RWPE2 (cell line): ENCODE results near the gene GDAP1L1.
A peak's percentile ranks its signal among the peaks of the same experiment; 100 is the strongest.
"Not testable (repeated sequence)": the region's sequence is repeated elsewhere in the genome, so short reads cannot be mapped to it uniquely, and the experiment has no call there.

Experiments used
- ATAC-seq: fragments of 200-7000 bp; cut with Tn5 transposase; 3 replicates; pipeline ENCODE4 v1.9.1; 2021; ENCODE audit warnings: low read depth
- DNase-seq: peaks from one replicate; pipeline ENCODE4 v3.0.0-alpha.2; 2020; ENCODE audit warnings: low spot score
- H3K27ac ChIP-seq: fragments of 450-650 bp; 2 replicates; pipeline ENCODE4 v1.5.1; 2017; ENCODE audit warnings: mild to moderate bottlenecking; ENCODE audit not compliant: poor library complexity, severe bottlenecking
- H3K27me3 ChIP-seq: fragments of 250-450 bp; sonication (Bioruptor Pico); 2 replicates; pipeline ENCODE4 v1.5.1; 2021; ENCODE audit warnings: mild to moderate bottlenecking, moderate library complexity; ENCODE audit not compliant: insufficient read depth, poor library complexity, severe bottlenecking
- H3K36me3 ChIP-seq: fragments of 250-450 bp; sonication (Bioruptor Pico); 2 replicates; pipeline ENCODE4 v1.5.1; 2020; ENCODE audit warnings: low read depth, mild to moderate bottlenecking, moderate library complexity
- H3K4me1 ChIP-seq: fragments of 250-450 bp; sonication (Bioruptor Pico); 2 replicates; pipeline ENCODE4 v1.5.1; 2021; ENCODE audit warnings: mild to moderate bottlenecking, moderate library complexity; ENCODE audit not compliant: insufficient read depth, poor library complexity, severe bottlenecking
- H3K4me3 ChIP-seq: fragments of 250-450 bp; sonication (Bioruptor Pico); 2 replicates; pipeline ENCODE4 v1.5.1; 2021; ENCODE audit warnings: mild to moderate bottlenecking, moderate library complexity; ENCODE audit not compliant: severe bottlenecking
- H3K9me3 ChIP-seq: fragments of 250-450 bp; sonication (Bioruptor Pico); 2 replicates; pipeline ENCODE4 v1.5.1; 2021; ENCODE audit warnings: mild to moderate bottlenecking, moderate library complexity; ENCODE audit not compliant: severe bottlenecking
- CTCF ChIP-seq: fragments of 450-650 bp; IDR thresholded peaks from one replicate; pipeline ENCODE4 v1.5.1; 2017; ENCODE audit warnings: mild to moderate bottlenecking, moderate library complexity; ENCODE audit not compliant: poor library complexity, severe bottlenecking

GDAP1L1 gene

DNA sequence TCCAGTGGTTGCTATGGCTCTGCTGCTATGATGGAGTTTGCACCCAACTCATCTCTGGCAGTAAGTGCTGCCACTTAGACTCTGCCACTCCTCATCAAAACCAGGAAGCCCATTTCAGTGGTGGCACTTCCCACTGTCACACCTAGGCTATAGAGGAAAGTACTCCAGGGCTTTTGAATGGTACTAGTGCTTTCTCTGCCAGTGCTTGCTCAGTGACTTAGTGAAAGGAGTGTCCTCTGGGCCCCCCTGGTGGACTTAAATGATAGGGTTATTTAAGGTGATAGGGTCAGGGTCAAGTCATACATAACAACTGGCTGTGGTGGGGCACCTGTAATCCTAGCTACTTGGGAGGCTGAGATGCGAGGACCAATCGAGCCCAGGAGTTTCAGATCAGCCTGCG lies 41.1 kb downstream of the GDAP1L1 start:
- ATAC-seq (no peak), DNase-seq (no peak)
- TF ChIP-seq CTCF = peak; percentile 14
- no peaks in the 10 kb centered on the region for H3K9me3 ChIP-seq
- H3K27me3 ChIP-seq = no peaks in the 10 kb centered on the region
- H3K36me3 ChIP-seq = no peaks in the 10 kb centered on the region
- no peak overlapping the region for H3K4me3 ChIP-seq
- no peak overlapping the region for H3K27ac ChIP-seq
- peaks cover 3% of the 10 kb centered on the region for H3K4me1 ChIP-seq

- H3K36me3 ChIP-seq = no peaks in the 10 kb centered on the region
- DNase-seq = no peak
- no peaks in the 10 kb centered on the region for H3K27me3 ChIP-seq
- no peak overlapping the region for H3K4me3 ChIP-seq
- peak; percentile 47; the same call in 1 of the 3 replicates for ATAC-seq
- no peaks in the 10 kb centered on the region for H3K4me1 ChIP-seq
- TF ChIP-seq CTCF = no peak
- no peaks in the 10 kb centered on the region for H3K9me3 ChIP-seq
- H3K27ac ChIP-seq = no peak overlapping the region
Observed at GRCh38 chr20:44291754-44292153, 44.6 kb downstream of the GDAP1L1 start.

- Histone ChIP-seq H3K4me1 (no peaks in the 10 kb centered on the region), H3K9me3 (no peaks in the 10 kb centered on the region), H3K4me3 (no peak overlapping the region), H3K27me3 (no peaks in the 10 kb centered on the region), H3K36me3 (no peaks in the 10 kb centered on the region), H3K27ac (no peak overlapping the region)
- ATAC-seq = no peak
- TF ChIP-seq CTCF = no peak
- no peak for DNase-seq
Observed at GRCh38 chr20:44296011-44296410, 48.9 kb downstream of the GDAP1L1 start.

- Histone ChIP-seq H3K27me3 (no peaks in the 10 kb centered on the region), H3K9me3 (no peaks in the 10 kb centered on the region), H3K36me3 (no peaks in the 10 kb centered on the region), H3K27ac (no peak overlapping the region), H3K4me3 (no peak overlapping the region), H3K4me1 (no peaks in the 10 kb centered on the region)
- TF ChIP-seq CTCF = no peak
- ATAC-seq = no peak
- DNase-seq = no peak
Observed at GRCh38 chr20:44297721-44298120, 50.6 kb downstream of the GDAP1L1 start.

- DNase-seq = peak; percentile 78
Observed at GRCh38 chr20:44299011-44299535, 52.0 kb downstream of the GDAP1L1 start.

More at GRCh38 chr20:44299011-44299535, 52.0 kb downstream of the GDAP1L1 start:
- H3K36me3 ChIP-seq, H3K9me3 ChIP-seq, H3K27ac ChIP-seq, H3K4me3 ChIP-seq, ATAC-seq, H3K4me1 ChIP-seq, H3K27me3 ChIP-seq: not testable (repeated sequence)
